GM13976 (cell line): Measurements from ENCODE around the gene UQCC2.

ENCODE experiments used
- DNase-seq: peaks from one replicate; pipeline ENCODE4 v3.0.0; 2012; ENCODE audit warnings: low spot score
- in situ Hi-C: fragments of 300-500 bp; cut with MboI; formaldehyde crosslinking; loops from one replicate; pipeline ENCODE4 v1.12.0; 2022; ENCODE audit warnings: low sequenced_read_pairs, mixed read lengths, inconsistent platforms; ENCODE audit not compliant: unreplicated experiment
- TF ChIP-seq, protein P1 (sequence below): IDR thresholded peaks from 2 replicates; pipeline ENCODE4 v1.5.1; 2012; ENCODE audit warnings: borderline replicate concordance, mild to moderate bottlenecking; ENCODE audit not compliant: insufficient read depth; ENCODE audit errors: extremely low read depth, missing control alignments, control extremely low read depth

UQCC2 gene

DNA sequence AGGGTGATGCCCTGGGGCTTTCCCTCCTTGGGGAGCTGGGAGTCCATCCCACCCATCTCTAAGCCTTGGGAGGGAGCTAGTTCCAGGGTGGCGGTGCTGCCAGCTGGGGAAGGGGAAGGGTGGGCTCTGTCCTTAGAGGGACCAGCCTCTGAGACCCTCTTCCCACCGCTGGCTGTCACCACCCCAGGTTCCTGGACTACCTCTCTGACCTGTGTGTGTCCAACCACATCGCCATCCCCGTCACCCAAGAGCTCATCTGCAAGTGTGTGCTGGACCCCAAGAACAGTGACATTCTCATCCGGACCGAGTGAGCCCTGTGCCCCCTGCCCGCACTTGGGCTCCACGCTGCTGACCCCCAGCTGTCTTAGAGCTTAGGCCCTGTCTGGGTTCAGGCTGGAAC, 43.2 kb downstream of the UQCC2 start:
- in situ Hi-C loops: no loop called here
- no peak for DNase-seq
- TF ChIP-seq, protein P1, sequence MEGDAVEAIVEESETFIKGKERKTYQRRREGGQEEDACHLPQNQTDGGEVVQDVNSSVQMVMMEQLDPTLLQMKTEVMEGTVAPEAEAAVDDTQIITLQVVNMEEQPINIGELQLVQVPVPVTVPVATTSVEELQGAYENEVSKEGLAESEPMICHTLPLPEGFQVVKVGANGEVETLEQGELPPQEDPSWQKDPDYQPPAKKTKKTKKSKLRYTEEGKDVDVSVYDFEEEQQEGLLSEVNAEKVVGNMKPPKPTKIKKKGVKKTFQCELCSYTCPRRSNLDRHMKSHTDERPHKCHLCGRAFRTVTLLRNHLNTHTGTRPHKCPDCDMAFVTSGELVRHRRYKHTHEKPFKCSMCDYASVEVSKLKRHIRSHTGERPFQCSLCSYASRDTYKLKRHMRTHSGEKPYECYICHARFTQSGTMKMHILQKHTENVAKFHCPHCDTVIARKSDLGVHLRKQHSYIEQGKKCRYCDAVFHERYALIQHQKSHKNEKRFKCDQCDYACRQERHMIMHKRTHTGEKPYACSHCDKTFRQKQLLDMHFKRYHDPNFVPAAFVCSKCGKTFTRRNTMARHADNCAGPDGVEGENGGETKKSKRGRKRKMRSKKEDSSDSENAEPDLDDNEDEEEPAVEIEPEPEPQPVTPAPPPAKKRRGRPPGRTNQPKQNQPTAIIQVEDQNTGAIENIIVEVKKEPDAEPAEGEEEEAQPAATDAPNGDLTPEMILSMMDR: no peak

DNA sequence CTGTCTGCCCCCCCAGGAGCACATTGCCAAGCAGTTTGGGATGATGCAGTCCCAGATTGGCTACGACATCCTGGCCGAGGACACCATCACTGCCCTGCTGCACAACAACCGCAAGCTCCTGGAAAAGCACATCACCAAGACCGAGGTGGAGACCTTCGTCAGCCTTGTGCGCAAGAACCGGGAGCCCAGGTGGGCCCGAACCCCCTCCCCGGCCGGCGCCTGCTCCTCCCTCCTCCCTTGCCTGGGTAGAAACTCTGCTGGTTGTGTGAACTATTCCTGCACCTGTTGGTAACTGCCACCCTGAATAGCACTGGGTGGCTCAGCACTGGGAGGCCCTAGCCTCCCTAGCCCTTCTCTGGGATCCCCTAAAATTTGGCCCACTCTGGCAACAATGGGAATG, 43.7 kb downstream of the UQCC2 start:
- in situ Hi-C loops: no loop called here
- DNase-seq: no peak
- TF ChIP-seq, protein P1: no peak

DNA sequence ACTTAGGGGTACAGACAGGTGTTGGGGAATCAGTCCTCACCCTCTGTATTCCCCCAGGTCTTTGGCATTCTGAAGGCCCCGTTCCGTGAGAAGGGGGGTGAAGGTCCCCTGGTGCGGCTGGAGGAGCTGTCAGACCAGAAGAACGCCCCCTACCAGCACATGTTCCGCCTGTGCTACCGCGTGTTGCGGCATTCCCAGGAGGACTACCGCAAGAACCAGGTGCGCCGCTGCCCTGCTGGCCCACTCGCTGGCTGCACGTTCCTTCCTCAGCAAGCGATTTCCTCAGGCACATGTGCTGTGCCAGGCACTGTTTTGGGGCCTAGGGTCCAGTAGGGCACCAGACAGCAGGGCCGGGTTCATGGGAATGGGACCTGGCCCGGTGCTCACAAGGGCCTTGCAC, 44.4 kb downstream of the UQCC2 start:
- in situ Hi-C loops: no loop called here
- no peak for DNase-seq

DNA sequence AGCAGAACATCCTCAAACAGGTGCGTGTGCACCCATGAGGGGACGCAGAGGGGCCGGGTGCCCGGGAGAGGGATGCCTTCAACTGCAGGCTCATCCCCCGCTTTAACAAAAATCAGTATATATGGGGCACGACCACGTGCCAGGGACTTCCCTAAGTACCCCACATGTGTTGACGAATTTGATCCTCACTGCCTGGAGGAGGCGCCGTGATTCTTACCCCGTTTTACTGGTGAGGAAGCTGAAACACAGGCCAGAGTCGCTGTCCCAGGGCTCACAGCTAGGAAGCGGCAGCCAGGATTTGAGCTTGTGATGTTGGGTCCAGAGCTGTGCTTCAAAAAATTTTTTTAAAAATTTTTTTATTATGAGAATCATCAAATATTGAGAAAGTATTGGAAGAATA, 45.5 kb downstream of the UQCC2 start:
- TF ChIP-seq, protein P1: no peak
- in situ Hi-C loops: no loop called here
- DNase-seq: no peak

More for the DNA sequence above, 44.4 kb downstream of the UQCC2 start:
- TF ChIP-seq, protein P1: no peak

DNA sequence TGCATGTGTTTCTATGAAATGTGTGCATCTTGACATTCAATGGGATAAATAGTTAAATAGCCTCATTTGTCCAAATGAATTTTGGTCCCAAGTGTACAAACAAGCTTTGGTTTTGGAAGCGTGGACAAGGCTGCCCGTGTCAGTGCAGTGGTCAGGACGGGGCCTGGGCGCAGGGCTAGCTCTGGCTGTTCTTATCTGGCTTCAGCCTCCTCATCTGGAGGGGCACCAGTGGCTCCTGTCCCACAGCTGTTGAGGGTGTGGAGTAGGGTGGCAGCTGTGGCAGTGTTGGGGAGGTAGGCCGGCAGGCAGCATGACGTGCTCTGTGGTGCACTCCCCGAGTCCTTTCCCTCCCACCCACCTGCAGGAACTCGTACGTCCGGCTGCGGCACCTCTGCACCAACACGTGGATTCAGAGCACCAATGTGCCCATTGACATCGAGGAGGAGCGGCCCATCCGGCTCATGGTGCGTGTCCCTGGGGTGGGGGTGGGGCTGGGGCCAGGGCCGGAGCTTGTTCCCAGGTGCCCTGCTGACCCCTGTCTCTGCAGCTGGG, 46.9 kb downstream of the UQCC2 start:
- in situ Hi-C loops: no loop called here
- DNase-seq: no peak
- TF ChIP-seq, protein P1: no peak

DNA sequence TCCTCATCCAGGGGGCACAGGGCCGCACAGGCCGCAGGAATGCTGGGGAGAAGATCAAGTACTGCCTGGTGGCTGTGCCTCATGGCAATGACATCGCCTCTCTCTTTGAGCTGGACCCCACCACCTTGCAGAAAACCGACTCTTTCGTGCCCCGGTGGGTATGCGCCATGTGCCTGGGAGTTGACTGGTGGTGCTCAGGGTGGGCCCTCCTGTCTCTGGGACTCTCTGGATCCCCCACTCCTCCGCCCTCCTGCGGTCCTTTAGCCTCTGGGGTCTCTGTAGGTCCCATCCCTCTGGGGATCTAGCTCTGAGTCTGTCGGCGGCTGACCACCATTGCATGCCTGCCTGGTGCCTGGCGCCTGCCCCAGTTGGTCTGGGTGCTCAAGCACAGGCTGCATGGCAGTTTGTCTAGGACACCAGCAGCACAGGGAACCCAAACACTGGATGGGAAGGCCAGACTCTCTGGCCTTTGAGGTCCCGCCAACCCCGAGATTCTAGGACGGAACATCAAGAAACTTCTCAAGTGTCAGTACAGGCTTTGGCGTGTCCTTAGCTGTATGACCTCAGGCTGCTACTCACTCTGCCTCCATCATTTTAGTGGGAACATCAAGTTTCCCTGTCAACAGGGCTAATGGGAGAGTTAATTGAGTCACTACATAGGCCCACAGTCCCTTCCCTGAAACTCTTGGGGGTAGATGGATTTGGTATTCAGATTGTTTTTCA, 47.6 kb downstream of the UQCC2 start:
- TF ChIP-seq, protein P1: no peak
- in situ Hi-C loops: no loop called here
- DNase-seq: no peak
